IPS DF 4.7 (cell line): ENCODE data around the gene PYROXD2.
"Not testable (repeated sequence)": the region's sequence is repeated elsewhere in the genome, so short reads cannot be mapped to it uniquely, and the experiment has no call there.

ENCODE experiments used
- DNase-seq: peaks from one replicate; pipeline ENCODE4 v3.0.0-alpha.2; 2013; ENCODE audit warnings: low spot score; ENCODE audit errors: extremely low read depth

PYROXD2 gene

DNA sequence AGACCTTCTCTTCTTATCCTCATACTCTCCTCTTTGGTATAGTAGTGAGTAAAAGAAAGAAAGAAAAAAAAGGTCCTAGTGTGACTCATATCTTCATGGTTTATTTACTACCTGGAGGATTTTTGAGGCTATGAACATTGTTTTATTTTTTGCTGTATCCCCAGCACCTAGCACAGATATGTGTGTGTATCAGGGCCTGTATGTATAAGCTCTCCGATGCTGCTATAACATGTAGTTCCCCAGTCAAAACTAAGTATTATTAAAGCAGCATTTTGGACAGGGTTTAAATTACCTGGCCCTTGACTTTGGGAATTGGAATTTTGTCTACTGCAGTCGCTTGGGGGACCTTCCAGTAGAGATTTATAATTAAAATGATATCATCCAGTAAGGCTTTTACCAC, 46.3 kb downstream of the PYROXD2 start:
- DNase-seq = no peak

GRCh38 chr10:98367604-98368451, 47.2 kb downstream of the PYROXD2 start:
- DNase-seq = no peak

- no peak for DNase-seq
These were observed 48.9 kb downstream of the PYROXD2 start for GRCh38 chr10:98366062-98366530.

GRCh38 chr10:98365406-98366061, 49.4 kb downstream of the PYROXD2 start:
- no peak for DNase-seq

DNA sequence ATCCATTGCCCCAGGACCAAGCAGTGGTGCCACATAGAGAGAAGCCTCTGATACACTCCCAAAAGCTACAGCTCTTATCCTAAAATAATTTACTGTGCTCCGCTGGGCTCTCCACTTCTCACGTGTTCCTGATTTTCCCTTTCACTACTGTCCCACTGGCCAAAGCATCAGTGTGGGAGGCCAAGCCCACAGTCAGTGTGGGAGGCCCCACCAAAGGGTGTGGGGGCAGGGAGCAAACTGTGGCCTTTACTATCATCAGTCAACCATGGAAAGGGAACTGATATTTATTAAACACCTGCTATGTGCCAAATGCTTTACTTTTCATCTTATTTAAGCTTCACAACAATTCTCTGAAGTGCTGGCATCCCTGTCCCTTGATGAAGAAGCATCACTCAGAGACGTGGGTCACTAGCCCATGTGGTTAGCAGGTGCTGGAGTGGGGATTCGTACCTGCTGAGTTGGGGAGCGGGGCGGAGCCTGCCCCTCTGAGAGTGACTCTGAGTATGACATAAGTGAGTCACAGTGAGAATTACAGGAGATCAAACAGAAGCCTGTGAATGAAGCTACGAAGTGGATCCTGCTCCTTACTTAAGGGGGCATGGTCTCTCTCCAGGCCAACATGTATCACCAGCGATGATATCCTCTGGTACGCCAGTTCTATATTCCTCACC, 50.4 kb downstream of the PYROXD2 start:
- DNase-seq = no peak

DNA sequence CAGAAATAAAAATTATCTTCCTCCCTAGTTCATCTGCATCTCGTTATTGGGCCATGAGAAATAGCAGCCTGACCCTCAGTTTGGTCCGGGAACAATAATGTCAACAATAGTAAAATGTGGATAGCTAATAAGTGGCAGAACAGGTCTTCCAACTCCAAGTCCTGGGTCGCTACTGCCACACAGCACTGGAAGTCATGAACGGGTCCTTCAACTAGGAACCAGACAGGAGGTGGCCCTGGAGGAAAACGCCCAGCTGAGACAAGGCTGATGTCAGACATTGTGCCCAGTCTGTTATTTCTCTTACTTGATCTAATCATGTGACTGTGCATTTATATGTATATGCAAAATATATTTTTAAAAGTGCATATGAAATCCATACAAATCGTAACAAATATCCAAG, 51.8 kb downstream of the PYROXD2 start:
- no peak for DNase-seq

- DNase-seq = no peak
These were observed 53.6 kb downstream of the PYROXD2 start for GRCh38 chr10:98361131-98362025.

DNA sequence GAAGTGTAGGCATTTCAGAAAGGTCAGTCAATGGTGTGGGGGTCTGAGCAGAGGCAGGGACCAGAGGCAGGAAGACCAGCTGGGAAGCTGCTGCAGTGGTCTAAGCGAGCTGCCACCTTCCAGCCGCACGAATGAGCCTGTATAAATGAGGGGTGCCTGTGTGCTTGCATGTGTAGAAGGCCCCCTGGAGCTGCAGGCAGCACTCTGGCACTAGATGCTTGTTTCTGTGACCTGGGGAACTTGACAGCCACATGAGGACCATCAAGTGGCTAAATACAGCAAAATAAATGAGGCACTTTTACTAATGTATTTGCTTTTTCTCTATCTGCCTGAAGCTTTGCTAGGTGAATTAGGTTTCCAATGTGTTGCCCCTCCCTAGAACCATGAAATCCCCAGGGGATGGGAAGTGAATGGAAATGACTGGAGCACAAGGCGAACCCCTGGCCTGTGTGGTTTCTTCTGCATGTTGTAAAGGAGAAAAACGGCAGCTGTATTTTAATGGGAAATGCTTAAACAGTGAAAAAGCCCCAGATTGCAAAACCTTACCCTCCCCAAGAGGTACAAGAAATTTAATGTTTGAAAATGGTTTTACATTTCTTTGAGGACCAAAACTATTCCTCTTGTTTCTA, 57.7 kb downstream of the PYROXD2 start:
- DNase-seq = no peak

DNA sequence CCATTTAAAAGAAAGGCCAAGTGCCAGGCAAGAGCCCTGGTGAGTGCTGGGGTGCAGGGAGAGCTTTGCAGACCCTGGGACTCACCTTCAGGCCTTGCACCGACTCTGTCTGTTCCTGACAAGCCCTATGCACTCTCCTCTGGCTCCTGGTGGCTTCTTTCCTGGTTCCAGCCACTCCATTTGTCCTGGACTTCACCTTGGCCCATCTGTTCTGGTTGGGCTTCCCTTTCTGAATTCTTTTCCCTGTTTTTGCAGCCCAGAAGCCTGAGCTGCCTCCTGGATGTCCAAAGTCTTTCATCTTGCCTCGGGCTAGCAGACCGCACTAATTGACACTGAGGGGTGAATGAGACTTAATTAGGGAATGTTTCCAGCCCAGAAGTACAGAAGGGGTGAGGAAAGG, 60.5 kb downstream of the PYROXD2 start:
- no peak for DNase-seq

- DNase-seq = no peak
These were observed 61.8 kb downstream of the PYROXD2 start for GRCh38 chr10:98353170-98353569.

DNA sequence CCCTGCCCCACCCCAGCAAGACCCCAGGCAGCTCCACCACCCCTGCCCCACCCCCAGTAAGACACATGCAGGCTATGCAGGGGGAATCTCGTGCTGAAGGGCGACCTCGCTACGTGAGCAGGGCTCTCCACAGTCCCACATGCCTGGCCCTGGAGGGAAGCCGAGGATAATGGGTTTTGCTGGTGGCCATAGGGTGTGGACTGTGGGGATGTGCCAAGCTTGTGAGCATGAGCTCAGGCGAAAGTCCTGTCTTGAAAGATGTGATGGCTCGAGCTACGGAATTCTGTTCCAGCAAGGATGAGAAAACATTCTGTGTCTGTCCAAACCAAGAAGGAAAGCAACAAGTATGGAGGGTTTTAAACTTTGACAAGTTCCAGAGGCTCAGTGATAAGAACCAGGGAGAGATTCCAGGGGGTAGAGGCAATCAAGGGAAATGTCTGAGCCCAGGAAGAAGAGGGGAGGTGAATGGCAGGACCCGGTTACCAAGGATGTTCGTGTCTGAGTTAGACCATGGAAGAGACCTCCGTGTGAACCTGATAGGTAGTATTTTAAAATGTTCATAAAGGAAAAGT, 63.1 kb downstream of the PYROXD2 start:
- no peak for DNase-seq

DNA sequence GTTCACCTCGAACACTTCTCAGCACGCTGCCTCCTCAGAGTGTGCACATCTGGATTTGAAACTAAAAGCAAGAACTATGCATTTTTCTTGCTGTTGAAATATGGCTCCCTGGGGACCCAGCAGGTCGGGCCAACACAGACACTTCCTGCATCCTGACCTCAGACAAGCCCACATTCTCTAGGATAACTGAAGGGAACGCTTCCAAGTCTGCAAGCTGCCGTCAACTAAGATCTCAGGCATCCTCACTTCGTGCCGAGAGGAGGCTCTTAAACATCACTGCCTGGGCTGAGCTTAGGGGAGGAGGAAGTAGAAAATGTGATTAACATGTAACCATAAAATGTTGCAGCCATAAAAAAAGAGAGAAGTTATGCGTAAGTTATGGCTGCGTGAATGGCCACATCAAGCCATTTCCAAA, 65.5 kb downstream of the PYROXD2 start:
- DNase-seq = no peak

DNA sequence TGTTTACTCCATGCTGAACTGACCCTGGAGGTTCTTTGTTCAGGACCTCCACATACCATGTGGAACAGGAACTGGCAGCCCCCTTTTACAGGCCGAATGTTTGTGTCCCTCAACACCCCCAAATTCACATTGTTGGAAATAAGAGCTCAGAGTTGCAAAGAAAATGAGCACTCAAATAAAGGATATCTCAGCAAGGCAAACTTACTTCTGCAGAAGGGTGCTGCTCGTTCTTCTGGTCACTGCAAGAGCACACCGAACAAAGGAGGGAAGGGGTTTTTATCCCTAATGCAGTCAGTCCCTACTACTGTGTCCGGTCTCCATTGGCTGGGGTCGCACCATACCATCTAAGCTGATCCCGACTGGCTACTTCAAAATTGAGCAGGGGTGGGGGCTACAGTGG, 68.1 kb downstream of the PYROXD2 start:
- no peak for DNase-seq

- DNase-seq = no peak
These were observed 70.4 kb downstream of the PYROXD2 start for GRCh38 chr10:98344589-98345038.

GRCh38 chr10:98341701-98342100, 73.3 kb downstream of the PYROXD2 start:
- not testable (repeated sequence) for DNase-seq

GRCh38 chr10:98340940-98341310, 74.1 kb downstream of the PYROXD2 start:
- no peak for DNase-seq

GRCh38 chr10:98340261-98340939, 74.6 kb downstream of the PYROXD2 start:
- no peak for DNase-seq

- no peak for DNase-seq
These were observed 75.2 kb downstream of the PYROXD2 start for GRCh38 chr10:98339799-98340198.

DNA sequence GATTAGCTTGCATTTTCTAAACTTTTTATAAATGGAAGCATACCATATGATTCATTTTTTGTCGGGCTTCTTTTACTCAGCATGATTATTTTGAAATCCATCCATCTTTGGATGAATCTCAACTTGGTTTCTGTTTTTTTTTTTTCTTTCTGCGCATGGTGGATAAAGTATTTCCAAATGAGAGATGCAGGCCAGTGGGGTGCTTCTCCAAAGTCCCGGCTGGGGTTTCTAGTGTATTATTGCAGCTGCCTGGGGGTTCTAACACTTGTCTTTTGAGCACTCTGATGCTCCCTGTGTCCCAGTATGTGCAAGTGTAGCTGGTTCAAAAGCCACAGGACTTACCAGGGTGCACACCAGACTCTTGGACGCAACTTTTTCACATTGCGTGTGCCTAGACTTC, 76.1 kb downstream of the PYROXD2 start:
- DNase-seq = no peak

DNA sequence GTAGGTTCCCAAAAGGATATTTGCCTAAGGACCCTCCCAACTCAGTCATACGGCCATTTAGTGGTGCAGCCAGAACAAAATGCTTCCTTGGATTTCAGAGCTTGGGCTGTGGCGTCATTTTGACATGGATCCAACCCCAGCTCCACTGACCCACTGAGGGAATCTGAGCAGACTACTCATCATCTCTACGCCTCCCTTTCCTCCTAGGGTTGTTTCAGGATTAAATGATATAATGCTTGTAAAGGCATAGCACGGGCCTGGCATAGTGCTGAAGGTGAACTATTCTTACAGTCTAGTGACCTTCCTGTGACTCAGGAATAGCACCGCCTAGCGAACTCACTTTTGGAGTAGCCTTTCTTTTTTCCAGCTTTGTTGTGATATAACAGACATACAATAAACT, 76.7 kb downstream of the PYROXD2 start:
- DNase-seq = no peak
